ENCODE results near the gene KIAA0825.

The KIAA0825 gene

DNA sequence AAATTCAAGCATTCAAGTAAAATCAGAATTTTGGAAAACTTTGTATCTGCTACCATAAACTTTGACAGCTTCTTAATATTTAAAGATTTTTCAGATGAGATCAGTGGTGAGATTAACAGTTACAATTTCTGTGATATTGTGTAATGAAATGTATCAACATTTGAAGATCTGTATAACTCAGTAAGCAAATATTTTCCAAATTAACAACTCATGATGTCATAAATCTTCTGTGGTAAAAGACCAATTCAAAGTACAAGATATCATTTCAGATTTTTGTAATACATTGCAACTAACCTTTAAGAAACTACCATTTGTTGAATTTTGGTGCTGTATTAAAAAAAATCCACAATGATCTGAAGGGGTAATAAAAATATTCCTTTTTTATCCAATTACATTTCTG, 352.2 kb downstream of the KIAA0825 start:
- no peaks in the 10 kb centered on the region for H3K36me3 ChIP-seq (ENCODE audit: insufficient read depth, low read length)
- TF ChIP-seq EZH2 (IDR thresholded peaks at IDR 0.05; ENCODE audit: borderline replicate concordance, low read depth, low read length, severe bottlenecking), result no peak
- TF ChIP-seq, protein P1, sequence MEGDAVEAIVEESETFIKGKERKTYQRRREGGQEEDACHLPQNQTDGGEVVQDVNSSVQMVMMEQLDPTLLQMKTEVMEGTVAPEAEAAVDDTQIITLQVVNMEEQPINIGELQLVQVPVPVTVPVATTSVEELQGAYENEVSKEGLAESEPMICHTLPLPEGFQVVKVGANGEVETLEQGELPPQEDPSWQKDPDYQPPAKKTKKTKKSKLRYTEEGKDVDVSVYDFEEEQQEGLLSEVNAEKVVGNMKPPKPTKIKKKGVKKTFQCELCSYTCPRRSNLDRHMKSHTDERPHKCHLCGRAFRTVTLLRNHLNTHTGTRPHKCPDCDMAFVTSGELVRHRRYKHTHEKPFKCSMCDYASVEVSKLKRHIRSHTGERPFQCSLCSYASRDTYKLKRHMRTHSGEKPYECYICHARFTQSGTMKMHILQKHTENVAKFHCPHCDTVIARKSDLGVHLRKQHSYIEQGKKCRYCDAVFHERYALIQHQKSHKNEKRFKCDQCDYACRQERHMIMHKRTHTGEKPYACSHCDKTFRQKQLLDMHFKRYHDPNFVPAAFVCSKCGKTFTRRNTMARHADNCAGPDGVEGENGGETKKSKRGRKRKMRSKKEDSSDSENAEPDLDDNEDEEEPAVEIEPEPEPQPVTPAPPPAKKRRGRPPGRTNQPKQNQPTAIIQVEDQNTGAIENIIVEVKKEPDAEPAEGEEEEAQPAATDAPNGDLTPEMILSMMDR (IDR thresholded peaks at IDR 0.05; ENCODE audit: borderline replicate concordance, extremely low read depth, low read length, poor library complexity, severe bottlenecking), result no peak
- no peaks in the 10 kb centered on the region for H3K79me2 ChIP-seq (ENCODE audit: insufficient read depth, low read length)
- ATAC-seq (ENCODE audit: insufficient read depth, low read depth), result no peak
- H3K4me2 ChIP-seq (ENCODE audit: insufficient read depth, low read length), result no peak overlapping the region
- no peak for DNase-seq
- H3K9ac ChIP-seq (ENCODE audit: low read depth, low read length), result no peak overlapping the region
- H3K9me3 ChIP-seq (ENCODE audit: insufficient read depth, low read length, severe bottlenecking), result no peaks in the 10 kb centered on the region
- H3K27ac ChIP-seq (ENCODE audit: low read length), result no peak overlapping the region
- H3K4me3 ChIP-seq (ENCODE audit: low read depth in 1 of 2, low read length in 2 of 2), result no peak overlapping the region
- H3K4me1 ChIP-seq (ENCODE audit: insufficient read depth, low read length), result peaks cover 26% of the 10 kb centered on the region
- no peaks in the 10 kb centered on the region for H3K27me3 ChIP-seq (ENCODE audit: insufficient read depth, low read length, poor library complexity)
- H4K20me1 ChIP-seq (ENCODE audit: insufficient read depth, low read length), result no peaks in the 10 kb centered on the region
- H2AFZ ChIP-seq (ENCODE audit: low read depth, low read length), result no peak overlapping the region

DNA sequence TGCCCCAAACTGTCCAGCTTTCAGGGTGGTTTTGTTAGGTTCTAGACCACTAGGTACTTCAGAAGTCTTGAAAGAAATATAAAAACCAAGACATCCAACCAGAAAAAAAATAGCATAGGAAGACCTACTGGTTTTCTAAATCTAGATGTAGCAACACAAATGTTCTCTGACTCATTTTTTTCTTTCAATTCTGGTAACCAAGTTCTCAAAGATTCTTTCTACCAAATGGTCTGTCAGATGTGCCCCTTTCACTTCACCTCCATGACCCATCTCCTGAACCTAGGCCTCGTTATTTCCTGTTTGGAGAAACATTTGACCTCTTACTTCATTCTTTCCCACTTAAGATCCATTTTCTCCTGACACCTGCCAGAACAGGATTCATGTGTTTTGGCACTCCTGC, 355.3 kb downstream of the KIAA0825 start:
- Histone ChIP-seq H3K36me3 (ENCODE audit: insufficient read depth, low read length) (no peaks in the 10 kb centered on the region), H3K9ac (ENCODE audit: low read depth, low read length) (no peak overlapping the region), H3K27ac (ENCODE audit: low read length) (no peak overlapping the region), H3K4me2 (ENCODE audit: insufficient read depth, low read length) (no peak overlapping the region), H3K9me3 (ENCODE audit: insufficient read depth, low read length, severe bottlenecking) (no peaks in the 10 kb centered on the region), H2AFZ (ENCODE audit: low read depth, low read length) (no peak overlapping the region), H3K27me3 (ENCODE audit: insufficient read depth, low read length, poor library complexity) (no peaks in the 10 kb centered on the region), H3K4me1 (ENCODE audit: insufficient read depth, low read length) (peaks cover 13% of the 10 kb centered on the region), H3K79me2 (ENCODE audit: insufficient read depth, low read length) (no peaks in the 10 kb centered on the region), H4K20me1 (ENCODE audit: insufficient read depth, low read length) (no peaks in the 10 kb centered on the region), H3K4me3 (ENCODE audit: low read depth in 1 of 2, low read length in 2 of 2) (no peak overlapping the region)
- no peak for DNase-seq
- TF ChIP-seq, protein P1 (IDR thresholded peaks at IDR 0.05; ENCODE audit: borderline replicate concordance, extremely low read depth, low read length, poor library complexity, severe bottlenecking), result no peak
- TF ChIP-seq EZH2 (IDR thresholded peaks at IDR 0.05; ENCODE audit: borderline replicate concordance, low read depth, low read length, severe bottlenecking), result no peak
- ATAC-seq (ENCODE audit: insufficient read depth, low read depth), result no peak

DNA sequence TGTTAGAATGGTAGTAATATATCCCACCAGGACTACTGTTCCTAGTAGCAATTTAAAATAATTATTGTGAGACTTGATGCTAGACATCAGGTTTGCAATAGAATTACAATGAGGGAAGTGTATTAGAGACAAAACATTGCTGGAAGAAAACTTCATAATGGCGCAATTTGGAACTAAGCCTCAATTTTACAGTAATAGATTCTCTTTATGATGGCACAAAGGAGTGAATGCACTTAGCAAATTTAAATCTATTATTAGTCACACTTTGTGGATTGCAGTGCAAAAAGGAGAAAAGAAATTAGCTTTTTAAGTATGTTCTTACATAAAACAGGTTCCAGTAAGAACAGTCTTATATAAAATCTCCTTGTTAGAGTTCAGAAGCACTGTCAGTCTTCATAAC, 358.3 kb downstream of the KIAA0825 start:
- no peaks in the 10 kb centered on the region for H4K20me1 ChIP-seq (ENCODE audit: insufficient read depth, low read length)
- DNase-seq, result no peak

More for the DNA sequence above, 358.3 kb downstream of the KIAA0825 start:
- Histone ChIP-seq H3K9me3 (ENCODE audit: insufficient read depth, low read length, severe bottlenecking) (no peaks in the 10 kb centered on the region), H3K27ac (ENCODE audit: low read length) (no peak overlapping the region), H3K4me1 (ENCODE audit: insufficient read depth, low read length) (no peaks in the 10 kb centered on the region), H2AFZ (ENCODE audit: low read depth, low read length) (no peak overlapping the region), H3K4me2 (ENCODE audit: insufficient read depth, low read length) (no peak overlapping the region), H3K9ac (ENCODE audit: low read depth, low read length) (no peak overlapping the region), H3K27me3 (ENCODE audit: insufficient read depth, low read length, poor library complexity) (no peaks in the 10 kb centered on the region), H3K4me3 (ENCODE audit: low read depth in 1 of 2, low read length in 2 of 2) (no peak overlapping the region), H3K36me3 (ENCODE audit: insufficient read depth, low read length) (no peaks in the 10 kb centered on the region), H3K79me2 (ENCODE audit: insufficient read depth, low read length) (no peaks in the 10 kb centered on the region)
- TF ChIP-seq, protein P1 (IDR thresholded peaks at IDR 0.05; ENCODE audit: borderline replicate concordance, extremely low read depth, low read length, poor library complexity, severe bottlenecking), result no peak
- no peak for TF ChIP-seq EZH2 (IDR thresholded peaks at IDR 0.05; ENCODE audit: borderline replicate concordance, low read depth, low read length, severe bottlenecking)
- ATAC-seq (ENCODE audit: insufficient read depth, low read depth), result no peak
